CMK (cell line): ENCODE data around the gene KCTD17.

Experiments
- DNase-seq: peaks from one replicate; pipeline ENCODE4 v3.0.0-alpha.2; 2010; ENCODE audit warnings: low read depth

KCTD17 gene

DNA sequence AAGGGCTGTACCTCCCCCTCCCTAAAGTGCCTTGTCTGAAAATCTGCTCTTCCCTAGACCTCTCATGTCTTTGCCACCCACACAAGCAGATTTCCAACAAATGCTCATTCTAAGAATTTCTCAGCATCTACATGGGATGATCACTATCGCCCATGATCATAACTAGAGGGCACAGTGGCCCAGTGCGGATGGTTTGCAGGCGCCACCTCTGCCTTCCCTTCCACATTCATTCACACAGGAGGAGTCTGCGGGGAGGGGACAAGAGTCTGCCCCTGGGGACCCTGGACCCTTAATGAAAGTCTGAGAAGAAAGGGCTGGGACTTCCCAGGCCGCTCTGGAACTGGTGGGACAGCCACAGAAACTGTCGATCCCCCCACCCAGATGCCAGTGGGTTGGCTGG, 28.9 kb downstream of the KCTD17 start:
- no peak for DNase-seq

DNA sequence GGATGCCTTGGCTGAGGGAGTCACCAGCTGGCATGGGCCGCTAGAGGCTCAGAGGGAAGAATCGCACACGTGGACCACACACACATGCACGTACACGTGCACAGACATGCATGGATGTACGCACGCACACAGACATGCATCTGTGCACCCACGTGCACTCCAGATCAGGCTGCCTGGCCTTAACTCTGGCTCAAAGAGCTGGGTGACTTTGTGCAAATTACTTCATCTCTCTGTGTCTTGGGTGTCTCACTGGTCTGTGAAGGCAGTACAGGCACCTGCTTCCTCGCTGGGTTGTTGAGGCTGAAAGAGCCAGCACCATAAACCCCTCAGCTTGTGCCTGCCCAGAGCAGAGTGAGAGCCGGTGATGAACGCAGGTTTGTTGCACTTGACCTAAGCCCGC, 29.3 kb downstream of the KCTD17 start:
- DNase-seq: no peak

DNA sequence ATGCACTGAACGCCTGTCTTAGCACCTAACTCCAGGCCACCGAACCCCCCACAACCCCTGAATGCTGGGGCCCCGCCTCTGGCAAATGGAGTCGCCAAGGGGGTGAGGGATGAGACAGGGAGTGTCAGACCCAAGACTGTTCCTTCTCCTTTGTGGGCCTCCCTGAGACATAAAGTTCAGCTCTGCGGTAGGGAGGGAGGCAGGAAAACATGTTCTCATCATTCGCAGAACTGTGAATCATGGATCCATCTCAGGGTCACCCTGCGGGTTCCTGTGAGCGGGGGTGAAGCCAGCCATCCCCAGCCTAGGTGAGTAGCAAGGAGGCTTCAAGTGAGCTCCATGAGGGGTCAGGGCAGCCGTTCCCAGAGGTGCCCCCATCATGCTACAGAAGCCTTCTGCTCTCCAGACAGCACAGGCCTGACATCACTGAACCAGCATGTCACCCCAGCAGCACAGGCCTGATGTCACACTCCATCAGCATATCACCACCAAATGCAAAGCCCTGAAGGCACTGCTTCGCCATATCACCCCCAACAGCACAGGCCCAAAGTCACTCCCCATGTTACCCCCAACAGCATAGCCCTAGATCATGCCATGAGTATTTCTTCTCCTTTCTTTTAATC, 30.8 kb downstream of the KCTD17 start:
- no peak for DNase-seq

DNA sequence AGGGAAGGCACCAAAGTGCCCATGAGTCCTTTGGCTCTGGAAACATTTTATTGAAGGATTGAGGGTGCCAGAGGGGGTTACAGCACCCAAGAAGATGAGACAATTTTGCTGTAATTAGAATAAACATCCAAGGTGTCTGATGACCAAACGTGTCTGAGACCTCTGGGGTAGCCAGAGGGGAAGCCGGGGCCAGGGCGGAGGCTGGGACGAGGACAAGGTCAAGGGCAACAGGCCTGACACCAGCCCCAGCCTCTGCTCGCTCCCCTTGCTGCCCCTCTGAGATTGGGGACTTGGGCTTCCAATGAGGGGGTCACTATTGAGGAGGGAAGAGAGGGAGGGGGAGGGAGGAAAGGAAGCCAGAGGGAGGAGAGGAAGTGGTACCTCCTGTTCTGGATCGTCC, 32.4 kb downstream of the KCTD17 start:
- DNase-seq: no peak

DNA sequence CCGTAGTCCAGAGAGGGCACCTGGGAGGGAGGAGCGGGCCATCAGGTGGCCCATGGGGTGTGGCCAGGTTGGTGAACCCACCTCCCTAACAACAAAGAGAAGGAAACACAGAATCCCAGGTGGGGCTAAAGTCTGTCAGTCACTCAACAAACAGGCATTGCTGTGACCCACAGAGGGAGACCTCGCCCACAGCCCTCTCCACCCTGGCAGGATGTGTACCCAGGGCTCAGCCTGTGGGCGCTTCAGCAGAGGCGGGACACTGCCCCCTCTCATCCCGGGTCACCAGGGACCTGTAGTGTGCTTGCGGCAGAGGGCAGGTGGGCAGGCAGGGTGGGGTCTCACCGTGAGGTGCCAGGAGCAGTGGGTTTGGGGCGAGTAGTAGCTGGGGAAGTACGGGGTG, 32.8 kb downstream of the KCTD17 start:
- DNase-seq: no peak

DNA sequence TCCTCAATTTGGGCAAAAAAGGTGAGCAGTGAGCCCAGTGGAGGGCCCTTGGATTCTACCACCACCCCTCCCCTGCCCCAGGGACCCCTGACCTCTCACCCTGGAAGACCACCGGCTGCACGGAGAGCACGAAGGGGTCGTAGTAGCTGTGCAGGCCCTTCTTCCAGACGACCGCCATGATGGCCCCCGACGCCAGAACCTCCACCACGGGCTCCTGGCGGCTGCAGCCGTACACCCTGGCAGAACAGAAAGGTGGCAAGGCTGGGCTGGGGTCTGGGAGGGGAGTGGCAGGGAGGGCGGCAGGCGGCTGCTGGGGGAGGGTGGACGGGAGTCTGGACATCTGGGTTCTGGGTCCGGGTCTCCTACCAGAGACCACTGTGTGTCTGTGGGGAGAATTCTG, 34.6 kb downstream of the KCTD17 start:
- DNase-seq: no peak

DNA sequence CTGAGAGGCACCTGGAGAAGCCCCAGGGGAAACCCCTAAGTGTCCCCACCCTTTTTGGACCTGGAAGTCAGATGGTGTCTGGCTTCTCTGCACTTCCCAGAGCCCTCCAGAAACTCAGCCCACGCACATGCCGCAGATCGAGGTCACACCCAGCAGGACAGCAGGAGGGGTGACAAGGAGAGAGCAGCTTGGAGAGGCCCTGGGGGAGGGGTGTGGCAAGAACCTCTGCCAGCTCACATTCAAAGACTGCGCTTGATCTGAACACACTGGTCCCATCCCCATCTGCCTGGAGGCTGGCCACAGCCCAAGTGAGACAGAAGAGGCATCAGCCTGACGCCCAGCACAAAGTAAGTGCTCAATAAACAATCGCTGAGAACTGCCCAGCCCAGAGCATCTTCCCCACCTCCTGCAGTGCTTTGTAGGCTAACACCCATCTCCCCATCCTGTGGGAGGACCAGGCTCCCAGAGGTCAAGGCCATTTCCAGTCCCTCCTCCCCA, 36.6 kb downstream of the KCTD17 start:
- DNase-seq: peak; percentile 4

DNA sequence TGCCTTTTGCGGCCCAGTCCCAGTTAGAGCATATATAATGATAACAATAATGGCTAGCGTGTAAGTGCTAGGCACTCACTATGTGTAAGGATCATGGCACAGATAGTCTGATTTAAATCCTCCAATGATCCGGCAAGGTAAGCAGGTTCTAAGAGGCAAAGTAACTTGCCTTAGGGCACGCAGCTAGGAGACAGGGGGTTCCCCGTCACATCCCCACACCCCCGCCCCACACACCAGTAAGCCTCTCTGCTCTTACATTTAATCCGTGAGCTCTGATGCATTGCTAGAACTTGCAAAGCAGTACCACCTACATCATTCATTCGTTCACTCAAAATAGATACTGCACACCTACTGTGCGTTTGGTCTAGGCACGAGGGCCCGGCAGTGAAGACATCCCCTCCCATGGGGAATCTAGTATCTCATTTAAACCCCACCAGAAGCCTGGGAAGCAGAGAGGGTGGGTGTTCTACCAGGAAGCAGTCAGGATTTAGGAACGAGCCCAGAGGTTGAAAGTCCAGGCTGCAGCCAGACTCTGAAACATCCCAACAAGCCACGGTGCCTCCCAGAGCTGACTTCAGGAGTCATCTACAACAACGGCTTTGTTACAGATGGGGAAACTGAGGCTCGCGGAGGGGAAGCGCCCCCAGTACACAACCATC, 37.3 kb downstream of the KCTD17 start:
- no peak for DNase-seq

DNA sequence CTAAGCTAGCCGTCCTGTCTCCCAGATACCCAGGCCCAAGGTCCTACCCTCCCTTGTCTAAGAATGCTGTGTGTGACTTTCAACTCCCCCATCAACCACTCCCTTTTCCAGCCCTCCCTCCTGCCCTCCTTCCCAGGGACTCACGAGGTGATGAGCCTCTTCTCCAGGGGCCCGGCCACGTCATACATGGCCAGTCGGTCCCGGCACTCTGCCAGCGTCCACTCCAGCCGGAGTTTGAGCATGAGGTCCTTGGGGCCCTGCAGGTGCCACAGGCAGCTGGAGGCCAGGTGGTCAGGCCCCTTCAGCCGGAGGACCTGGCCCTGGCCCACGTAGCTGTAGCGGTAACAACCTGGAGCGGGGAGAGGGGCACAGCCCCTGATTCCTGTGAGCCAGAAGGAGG, 37.9 kb downstream of the KCTD17 start:
- no peak for DNase-seq

DNA sequence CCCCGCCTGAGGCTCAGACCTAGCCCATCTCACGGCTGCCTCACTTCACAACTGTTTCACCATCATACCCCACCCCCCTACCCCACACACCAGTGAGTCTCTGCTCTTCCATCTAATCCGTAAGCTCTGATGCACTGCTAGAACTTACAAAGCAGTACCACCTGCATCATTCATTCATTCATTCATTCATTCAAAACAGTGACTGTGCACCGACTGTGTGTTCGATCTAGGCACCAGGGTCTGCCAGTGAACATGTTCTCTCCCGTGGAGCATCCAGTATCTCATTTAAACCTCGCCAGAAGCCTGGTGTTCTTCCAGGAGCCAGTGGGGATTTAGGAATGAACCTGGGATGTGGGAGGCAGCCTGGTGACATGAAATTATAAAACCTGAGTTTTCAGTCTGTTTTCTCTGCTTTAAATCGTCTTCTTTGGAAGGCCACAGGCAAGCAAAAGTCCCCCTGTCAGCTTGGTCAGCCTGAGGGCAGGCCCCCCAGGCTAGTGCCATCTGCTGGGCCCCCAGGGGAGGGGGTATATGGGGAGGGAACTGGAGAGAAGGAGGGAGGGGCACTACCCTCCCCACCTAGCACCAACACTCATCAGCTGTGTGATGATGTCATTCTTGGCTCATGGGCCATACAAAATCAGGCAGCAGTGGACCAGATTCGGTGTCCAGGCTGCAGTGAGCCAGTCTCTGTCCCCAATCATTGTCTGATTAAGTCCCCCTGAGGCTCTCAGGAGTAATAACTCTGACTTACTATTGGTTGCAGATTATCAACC, 39.6 kb downstream of the KCTD17 start:
- no peak for DNase-seq

DNA sequence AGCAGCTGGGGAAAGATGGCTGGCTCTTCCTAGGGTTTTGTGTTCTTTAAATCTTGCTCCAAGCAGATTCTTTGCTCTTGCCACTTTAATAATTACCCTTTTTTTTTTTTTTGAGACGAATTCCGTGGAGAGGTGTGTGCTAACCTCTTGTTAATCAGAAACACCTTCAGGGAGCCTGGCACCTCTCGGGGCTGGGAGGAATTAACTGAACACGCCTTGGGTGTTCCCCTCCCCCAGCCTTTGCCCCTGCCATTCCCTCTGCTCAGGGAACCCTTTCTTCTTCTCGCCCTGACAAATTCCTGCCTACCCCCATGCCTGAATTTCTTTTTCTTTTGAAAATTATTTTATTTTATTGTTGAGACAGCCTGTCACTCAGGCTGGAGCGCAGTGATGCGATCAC, 40.5 kb downstream of the KCTD17 start:
- DNase-seq: no peak

DNA sequence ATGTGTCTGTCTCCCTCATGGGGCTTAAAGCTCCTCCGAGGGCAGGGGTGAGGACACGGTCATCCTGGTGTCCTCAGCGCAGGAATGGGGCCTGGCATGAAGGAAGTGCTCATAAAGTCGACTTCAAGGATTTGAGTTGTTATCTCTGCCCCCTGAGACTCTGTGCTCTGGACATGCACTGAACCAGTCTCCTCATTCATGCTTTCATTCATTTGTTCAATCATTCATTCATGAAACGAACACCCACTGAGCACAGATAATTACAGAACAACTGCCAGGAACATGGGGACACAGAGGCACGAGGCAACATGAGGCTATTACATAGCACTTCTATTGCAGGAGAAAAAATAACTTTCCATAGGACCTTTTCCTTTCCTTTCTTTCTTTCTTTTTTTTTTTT, 41.5 kb downstream of the KCTD17 start:
- DNase-seq: no peak

DNA sequence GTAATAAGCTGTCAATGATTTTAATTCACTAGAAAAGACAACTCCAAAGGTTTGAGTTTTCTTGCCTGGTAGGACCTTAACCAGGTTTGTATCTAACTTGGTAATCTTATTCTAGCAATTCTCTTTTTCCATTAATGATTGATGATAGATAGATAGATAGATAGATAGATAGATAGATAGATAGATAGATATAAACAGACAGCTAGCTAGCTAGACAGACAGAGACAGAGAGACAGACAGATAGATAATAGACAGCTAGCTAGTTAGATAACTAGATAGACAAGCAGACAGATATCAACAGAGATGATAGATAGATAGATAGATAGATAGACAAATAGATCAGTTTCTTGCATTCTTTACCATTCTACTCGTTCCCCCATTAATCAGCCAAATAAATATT, 42.7 kb downstream of the KCTD17 start:
- no peak for DNase-seq

DNA sequence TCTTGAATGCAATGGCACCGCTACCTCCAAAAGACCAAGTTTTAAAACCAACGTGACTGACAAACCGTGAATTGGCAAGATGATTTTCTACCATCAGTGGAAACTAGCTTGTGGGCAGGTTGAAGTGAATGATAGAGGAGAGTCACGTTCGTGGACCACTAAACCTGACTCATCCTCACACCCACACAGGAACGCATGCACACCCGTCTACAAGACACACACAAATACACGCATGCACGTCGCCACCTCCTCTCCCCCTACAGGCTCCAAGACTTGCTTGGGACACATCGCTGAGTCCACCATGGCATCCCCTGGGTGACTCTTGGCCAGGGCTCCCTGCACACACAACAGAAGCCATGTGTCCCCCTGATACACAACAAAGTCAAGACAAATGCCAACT, 43.6 kb downstream of the KCTD17 start:
- DNase-seq: no peak

DNA sequence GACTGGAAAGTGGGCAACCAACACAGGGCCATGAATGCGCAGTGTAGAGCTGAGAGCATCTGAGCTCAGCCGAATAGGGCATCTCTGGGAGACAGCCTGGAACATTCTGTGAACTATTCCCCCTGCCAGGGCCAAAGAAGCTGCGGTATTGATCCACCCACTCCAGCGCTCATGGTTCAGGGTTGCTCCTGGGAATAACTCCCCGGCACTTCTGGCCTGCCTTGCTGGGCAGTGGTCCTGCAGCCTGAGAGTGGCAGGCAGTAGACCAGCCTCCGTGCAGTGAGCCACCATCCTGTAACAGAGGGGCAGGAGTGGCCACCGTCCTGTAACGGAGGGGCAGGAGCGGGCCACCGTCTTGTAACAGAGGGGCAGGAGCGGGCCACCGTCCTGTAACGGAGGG, 45.8 kb downstream of the KCTD17 start:
- DNase-seq: no peak

DNA sequence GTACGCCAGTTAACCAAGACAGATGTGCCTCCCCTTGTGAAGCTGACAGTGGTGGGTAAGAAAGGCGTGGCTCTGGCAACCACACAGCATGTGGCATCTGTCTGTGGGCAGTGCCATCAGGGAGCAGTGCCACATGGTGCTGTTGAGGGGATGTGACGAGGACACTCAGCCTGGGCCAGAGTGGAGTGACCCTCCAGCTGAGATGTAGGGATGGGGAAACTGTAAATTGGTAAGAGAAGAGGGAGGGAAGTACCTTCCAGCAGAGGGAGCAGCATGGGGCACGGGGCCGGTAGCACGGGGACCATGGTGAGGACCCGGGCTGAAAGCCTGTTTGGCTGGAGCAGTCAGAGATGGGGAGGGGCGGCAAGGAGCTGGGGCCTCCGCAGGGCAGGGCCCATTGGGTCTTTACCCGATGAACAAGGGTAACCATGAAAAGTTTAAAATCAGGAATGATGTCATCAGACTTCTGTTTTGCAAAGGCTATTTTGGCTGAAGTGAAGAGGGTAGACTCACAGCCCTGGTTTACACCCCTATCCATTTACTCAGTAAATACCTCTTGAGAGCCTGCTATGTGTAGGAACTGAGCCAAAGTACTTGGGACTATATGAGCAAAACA, 47.5 kb downstream of the KCTD17 start:
- no peak for DNase-seq

DNA sequence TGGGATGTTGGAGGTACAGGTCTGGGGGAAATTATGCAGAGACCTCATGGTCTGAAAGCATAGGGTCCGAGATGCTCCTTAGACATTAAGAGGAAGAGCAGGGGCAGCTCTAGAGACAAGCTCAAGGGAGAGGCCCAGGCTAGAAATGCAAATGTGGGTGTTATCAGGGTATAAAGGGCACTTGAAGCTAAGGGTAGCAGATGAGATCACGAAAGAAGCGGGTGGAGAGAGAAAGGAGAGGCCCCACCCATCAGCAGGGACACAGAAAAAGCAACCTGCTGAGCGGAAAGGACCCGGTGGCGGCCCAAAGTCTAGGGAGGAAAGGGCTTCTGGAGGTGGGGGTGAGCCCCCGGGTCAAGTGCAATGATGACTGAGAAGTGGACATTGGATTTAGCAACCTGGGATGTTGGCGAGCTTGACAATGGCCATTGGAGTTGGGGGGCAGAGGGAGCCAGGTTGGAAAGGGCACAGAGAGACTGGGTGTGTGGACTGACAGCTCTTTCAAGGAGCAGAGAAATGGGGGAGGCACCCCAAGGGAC, 49.1 kb downstream of the KCTD17 start:
- DNase-seq: no peak

DNA sequence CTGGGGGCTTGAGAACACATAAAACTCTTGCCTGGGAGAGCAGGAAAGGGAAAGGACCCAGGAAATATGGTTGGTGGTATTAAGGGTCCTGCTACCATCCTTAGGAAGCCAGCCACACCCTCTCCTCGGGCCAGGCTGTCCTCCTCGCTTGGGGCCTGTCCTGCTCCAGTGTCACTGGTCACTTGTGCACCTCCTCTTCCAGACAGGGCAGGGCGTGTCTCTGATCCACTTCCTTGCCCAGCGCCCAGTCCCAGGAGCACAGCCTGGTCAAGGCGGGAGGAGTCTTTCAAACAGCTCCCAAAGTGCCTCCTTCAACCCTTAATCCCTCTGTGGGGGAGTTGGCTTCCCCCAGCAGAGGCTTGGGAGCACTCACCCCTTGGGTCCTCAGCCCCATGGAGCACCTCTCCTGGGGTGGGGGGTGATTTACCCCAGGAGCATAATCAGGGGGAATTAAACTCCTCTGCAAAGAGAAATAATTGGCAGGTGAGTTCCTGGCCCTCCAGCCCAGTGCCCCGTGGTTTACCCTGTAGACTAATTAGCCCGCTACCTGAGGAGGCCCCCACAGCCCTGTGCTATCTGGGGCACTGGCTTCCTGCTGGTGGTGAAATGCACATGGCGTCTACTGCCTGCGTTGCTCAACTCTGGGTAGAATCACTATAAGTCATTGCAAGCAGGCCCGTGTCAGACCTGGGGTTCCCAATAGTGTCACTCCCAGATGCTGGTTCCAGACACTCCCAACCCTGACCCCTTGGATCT, 49.9 kb downstream of the KCTD17 start:
- DNase-seq: no peak

DNA sequence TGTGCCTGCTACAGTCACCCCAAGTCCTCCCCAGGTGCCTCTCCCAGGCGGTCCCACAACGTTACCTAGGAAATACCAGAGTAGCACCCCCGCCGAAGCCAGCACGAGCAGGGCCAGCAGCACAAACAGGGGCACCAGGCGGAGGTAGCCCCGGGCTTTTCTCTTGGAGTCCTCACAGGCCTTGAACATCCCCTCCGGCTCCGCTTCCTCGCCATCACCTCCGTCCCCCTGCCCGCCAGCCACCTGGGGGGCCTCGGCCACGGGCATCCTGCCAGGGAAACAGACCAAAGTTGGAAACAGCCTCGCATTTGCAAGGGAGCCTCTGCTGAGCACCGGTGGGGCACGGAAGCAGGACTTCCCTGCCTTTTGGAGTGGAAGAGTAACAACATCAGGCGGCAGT, 51.6 kb downstream of the KCTD17 start:
- DNase-seq: no peak

DNA sequence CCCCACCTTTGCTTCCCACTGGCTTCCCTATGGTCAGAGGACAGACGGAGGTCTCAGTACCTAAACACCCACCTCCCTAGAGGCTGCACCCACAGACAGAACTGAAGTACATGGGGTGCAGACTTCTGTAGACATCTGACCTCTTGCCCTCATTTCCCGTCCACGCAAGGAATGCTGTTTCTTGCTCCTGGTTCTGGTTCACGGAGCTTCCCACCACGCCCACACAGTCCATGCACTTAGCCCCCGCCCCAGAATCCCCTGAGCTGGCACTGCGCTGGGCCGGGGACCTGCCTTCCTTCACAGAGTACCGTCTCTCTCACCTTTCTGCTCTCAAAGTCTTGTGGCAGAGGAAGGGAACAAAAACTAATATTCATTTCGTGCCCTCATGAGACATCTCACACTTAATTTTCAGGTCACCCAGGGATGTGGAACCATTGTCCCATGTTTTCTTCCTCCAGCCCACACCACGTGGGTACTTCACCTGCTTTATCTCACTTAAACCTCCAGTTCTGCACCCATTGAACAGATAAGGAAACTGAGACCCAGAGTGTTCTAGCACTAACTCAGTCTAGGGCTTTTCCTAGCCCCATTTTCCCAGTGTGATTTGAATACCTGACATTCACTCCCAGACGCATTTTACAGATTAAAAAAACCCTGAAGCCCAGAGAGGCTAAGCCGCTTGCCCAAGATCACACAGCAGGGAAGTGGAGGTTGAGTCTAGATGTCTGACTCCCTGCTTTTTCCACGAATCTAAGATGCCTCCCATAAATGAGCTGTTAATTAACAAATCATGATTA, 52.3 kb downstream of the KCTD17 start:
- no peak for DNase-seq

DNA sequence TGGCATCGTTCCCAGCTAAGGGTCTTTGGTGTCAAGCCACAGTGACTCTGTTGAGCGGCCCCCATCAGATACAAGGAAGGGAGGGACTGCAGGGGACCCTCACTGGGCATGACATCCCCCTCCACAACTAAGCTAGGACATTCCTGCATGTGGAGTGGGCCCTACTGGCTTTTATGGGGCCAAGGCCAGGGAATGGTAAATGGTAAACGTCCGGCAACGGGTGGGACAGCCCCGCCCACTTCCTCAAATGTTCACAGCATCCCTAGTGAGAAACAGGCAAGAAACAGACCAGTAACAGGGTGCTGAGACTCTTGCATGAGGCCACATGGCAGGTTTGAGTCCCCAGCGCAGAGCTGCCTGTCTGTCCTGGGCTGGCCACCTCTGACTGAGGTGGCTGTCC, 53.6 kb downstream of the KCTD17 start:
- no peak for DNase-seq
